GM18909 (cell line): ENCODE results near the gene MCUB.
"Not testable (repeated sequence)": the region's sequence is repeated elsewhere in the genome, so short reads cannot be mapped to it uniquely, and the experiment has no call there.

Source experiments
- ATAC-seq: cut with Tn5 transposase; IDR thresholded peaks from one replicate; pipeline ENCODE4 v1.9.1; 2021; ENCODE audit warnings: mild to moderate bottlenecking; ENCODE audit not compliant: unreplicated experiment, poor library complexity

Gene MCUB

GRCh38 chr4:109576462-109576861, 16.4 kb downstream of the MCUB start:
- ATAC-seq = no peak

- ATAC-seq = no peak
Observed at GRCh38 chr4:109578846-109579245, 18.8 kb downstream of the MCUB start.

- ATAC-seq = not testable (repeated sequence)
Observed at GRCh38 chr4:109579997-109580396, 20.0 kb downstream of the MCUB start.

GRCh38 chr4:109588176-109588575, 28.1 kb downstream of the MCUB start:
- ATAC-seq = peak; percentile 98

- no peak for ATAC-seq
Observed at GRCh38 chr4:109589119-109589518, 29.1 kb downstream of the MCUB start.

GRCh38 chr4:109589605-109590004, 29.6 kb downstream of the MCUB start:
- no peak for ATAC-seq

GRCh38 chr4:109590905-109591304, 30.9 kb downstream of the MCUB start:
- ATAC-seq = no peak

GRCh38 chr4:109592367-109592766, 32.3 kb downstream of the MCUB start:
- peak; percentile 53 for ATAC-seq

- ATAC-seq = not testable (repeated sequence)
Observed at GRCh38 chr4:109595123-109595522, 35.1 kb downstream of the MCUB start.

- not testable (repeated sequence) for ATAC-seq
Observed at GRCh38 chr4:109596420-109597085, 36.5 kb downstream of the MCUB start.

- ATAC-seq = no peak
Observed at GRCh38 chr4:109599046-109599652, 39.1 kb downstream of the MCUB start.

- ATAC-seq = no peak
Observed at GRCh38 chr4:109600431-109600830, 40.4 kb downstream of the MCUB start.

GRCh38 chr4:109601336-109601735, 41.3 kb downstream of the MCUB start:
- ATAC-seq = no peak

GRCh38 chr4:109607976-109608375, 47.9 kb downstream of the MCUB start:
- no peak for ATAC-seq

GRCh38 chr4:109608879-109609278, 48.8 kb downstream of the MCUB start:
- no peak for ATAC-seq

GRCh38 chr4:109609431-109609830, 49.4 kb downstream of the MCUB start:
- ATAC-seq = no peak

GRCh38 chr4:109610489-109610888, 50.4 kb downstream of the MCUB start:
- no peak for ATAC-seq

- no peak for ATAC-seq
Observed at GRCh38 chr4:109611045-109611646, 51.1 kb downstream of the MCUB start.

GRCh38 chr4:109614015-109614414, 54.0 kb downstream of the MCUB start:
- no peak for ATAC-seq

GRCh38 chr4:109614466-109614865, 54.4 kb downstream of the MCUB start:
- no peak for ATAC-seq

- ATAC-seq = no peak
Observed at GRCh38 chr4:109615742-109616141, 55.7 kb downstream of the MCUB start.

- no peak for ATAC-seq
Observed at GRCh38 chr4:109616243-109616642, 56.2 kb downstream of the MCUB start.
